Right hindlimb (tissue), 1 donor: Measurements from ENCODE around the gene PRR15.

Experiments used
- DNase-seq: peaks from one replicate; pipeline ENCODE4 v3.0.0-alpha.2; 2018

PRR15 gene

GRCh38 chr7:29611941-29612544 is 48.4 kb downstream of the PRR15 start:
- DNase-seq: no peak

GRCh38 chr7:29612596-29612995 is 49.0 kb downstream of the PRR15 start:
- DNase-seq: no peak

- DNase-seq: no peak
These were observed 49.5 kb downstream of the PRR15 start for GRCh38 chr7:29613100-29613499.

GRCh38 chr7:29614229-29614628 is 50.6 kb downstream of the PRR15 start:
- DNase-seq: no peak
